Activated T-helper 17 cell treated with anti-CD3 and anti-CD28 coated beads, Interleukin-2, amount 50 U/mL, for 72 hours (primary cell): ENCODE measurements around the gene ALOX5. TPM values are rescaled to one million over a fixed set of nuclear protein-coding genes. Genes with fewer than 3 reads are reported as not detected.

Source experiments
- ATAC-seq: fragments of 150-1000 bp; cut with Tn5 transposase; replicated peaks from 2 replicates; pipeline ENCODE4 v1.10.0; 2021; ENCODE audit warnings: mild to moderate bottlenecking, moderate library complexity
- H3K27ac Mint-ChIP-seq: one replicate; pipeline ENCODE4 v1.8.0; 2022; ENCODE audit warnings: mixed read lengths
- H3K27me3 Mint-ChIP-seq: one replicate; pipeline ENCODE4 v1.8.0; 2022; ENCODE audit warnings: mixed read lengths
- H3K36me3 Mint-ChIP-seq: one replicate; pipeline ENCODE4 v1.8.0; 2022; ENCODE audit warnings: low read depth, mild to moderate bottlenecking, mixed read lengths
- H3K4me1 Mint-ChIP-seq: one replicate; pipeline ENCODE4 v1.8.0; 2022; ENCODE audit warnings: mixed read lengths
- H3K4me3 Mint-ChIP-seq: one replicate; pipeline ENCODE4 v1.8.0; 2022; ENCODE audit warnings: mild to moderate bottlenecking, mixed read lengths
- H3K9me3 Mint-ChIP-seq: one replicate; pipeline ENCODE4 v1.8.0; 2022; ENCODE audit warnings: mixed read lengths
- total RNA-seq, 2 donors: library from RNA; stranded (reverse); gene quantifications; one replicate each; pipeline ENCODE4 v1.2.3, GENCODE V29; 2022

Gene ALOX5
- total RNA-seq, 2 donors from 2014 or later: 4.0 to 7.9 TPM

DNA sequence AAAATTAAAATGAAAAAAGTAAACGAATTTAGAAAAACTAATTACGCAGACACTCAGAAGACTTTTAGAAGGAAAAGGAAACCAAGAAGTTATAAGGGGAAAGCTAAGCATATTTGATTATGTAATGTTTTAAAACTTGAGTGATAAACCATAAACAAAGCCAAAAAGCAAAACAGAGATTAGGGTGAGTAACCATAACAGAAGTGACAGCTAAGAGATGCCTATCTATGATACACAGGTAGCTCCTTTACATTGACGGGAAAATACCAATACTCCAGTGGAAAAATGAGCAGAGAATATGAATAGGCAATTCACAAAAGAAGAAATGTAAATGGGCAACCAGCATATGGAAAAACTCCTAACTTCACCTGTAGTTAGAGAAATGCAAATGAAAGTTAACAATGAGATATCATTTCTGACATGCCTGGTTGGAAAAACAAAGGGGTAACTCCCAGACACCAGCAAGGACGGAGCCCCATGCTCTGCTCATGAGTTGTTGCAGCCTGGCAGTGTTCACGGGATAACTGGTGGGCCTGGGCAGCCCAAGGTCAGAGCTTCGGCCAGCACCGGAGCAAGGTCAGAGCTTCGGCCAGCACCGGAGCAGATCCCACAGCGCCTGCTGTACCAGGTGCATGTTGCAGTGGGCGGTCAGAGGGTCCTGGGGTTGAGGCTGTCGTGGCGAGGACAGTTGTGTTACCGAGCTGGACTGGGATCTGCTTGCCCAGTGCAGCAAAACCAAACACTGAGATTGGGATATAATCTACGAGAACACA, 58.9 kb downstream of the ALOX5 start:
- Mint-ChIP-seq H3K4me1 (peaks cover 19% of the 10 kb centered on the region), H3K4me3 (peak overlapping the region; percentile 72), H3K27me3 (no peaks in the 10 kb centered on the region), H3K36me3 (no peaks in the 10 kb centered on the region), H3K9me3 (no peaks in the 10 kb centered on the region), H3K27ac (peak overlapping the region; percentile 93)
- ATAC-seq: peak; percentile 83

DNA sequence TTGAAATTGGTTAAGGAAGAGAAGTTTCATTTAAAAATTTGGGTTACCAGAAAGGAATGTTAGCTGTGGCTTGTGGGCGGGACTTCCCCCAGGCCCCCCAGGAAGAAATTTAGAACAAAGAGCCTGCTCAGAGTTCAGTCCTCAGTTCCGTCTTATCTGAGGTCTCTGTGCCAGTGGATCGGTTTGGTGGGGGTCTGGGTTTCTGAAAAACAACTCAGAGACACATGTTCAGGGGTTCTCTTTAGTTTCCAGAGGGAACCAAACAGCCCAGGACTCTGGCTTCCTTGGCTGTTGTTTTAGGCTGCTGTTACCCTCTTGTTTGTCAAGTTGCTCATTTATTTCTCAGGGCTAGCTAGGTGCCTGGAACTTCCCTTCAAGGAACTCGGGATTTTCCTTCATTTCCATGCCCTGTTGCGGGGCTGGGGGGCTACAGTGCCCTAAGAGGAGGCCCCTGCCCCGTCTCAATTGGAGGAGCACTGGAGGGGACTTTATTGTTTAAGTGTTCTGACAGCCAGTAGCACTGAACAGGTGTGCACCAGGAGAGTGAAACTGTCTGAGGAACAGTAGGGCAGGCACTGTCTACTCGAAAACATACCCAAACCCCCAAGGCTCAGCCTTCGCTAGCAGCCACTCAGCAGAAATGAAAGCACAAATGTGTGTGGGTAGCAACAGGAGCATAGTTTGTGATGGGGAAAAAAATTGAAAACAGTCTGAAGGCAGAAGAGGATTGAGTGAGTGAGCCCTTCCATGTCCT, 59.9 kb downstream of the ALOX5 start:
- Mint-ChIP-seq H3K9me3 (no peaks in the 10 kb centered on the region), H3K4me3 (peak overlapping the region; percentile 72), H3K36me3 (no peaks in the 10 kb centered on the region), H3K27me3 (no peaks in the 10 kb centered on the region), H3K27ac (peak overlapping the region; percentile 93), H3K4me1 (peaks cover 13% of the 10 kb centered on the region)
- ATAC-seq: peak; percentile 55

- Mint-ChIP-seq H3K4me3 (no peak overlapping the region), H3K4me1 (peaks cover 9% of the 10 kb centered on the region), H3K27me3 (no peaks in the 10 kb centered on the region), H3K9me3 (no peaks in the 10 kb centered on the region), H3K36me3 (no peaks in the 10 kb centered on the region), H3K27ac (peak overlapping the region; percentile 59)
- no peak for ATAC-seq
These were observed 63.8 kb downstream of the ALOX5 start for GRCh38 chr10:45437587-45438465.

DNA sequence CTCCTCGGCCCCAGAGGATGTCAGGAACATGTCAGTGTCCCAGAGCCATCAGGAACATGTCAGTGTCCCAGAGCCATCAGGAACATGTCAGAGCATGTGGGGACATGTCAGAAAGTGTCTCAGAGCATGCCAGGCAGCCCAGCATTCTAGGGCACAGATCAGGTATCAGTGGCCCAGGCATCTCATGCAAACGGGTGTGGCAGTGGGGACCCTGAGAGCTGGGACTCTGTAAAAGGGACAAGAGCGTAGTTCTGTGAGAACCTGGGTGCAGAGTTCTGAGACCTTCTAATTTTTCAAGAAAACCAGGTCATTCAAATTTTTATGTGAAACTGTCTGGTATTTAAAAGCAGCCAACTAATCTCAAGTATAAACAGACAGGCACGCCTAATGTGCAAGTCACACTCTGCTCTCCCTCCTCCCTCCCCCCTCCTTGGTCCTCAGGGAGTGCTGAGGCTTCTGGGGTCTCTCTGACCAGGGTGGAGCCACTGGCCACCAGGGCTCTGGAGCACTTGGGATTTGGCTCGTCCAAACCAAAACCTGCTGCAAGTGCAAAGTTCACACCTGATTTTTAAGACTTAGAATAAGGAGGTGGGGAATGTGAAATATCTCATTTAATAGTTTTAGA, 64.6 kb downstream of the ALOX5 start:
- peaks cover 1% of the 10 kb centered on the region for H3K4me1 Mint-ChIP-seq
- no peak for ATAC-seq
- no peak overlapping the region for H3K4me3 Mint-ChIP-seq
- H3K9me3 Mint-ChIP-seq: no peaks in the 10 kb centered on the region
- no peaks in the 10 kb centered on the region for H3K27me3 Mint-ChIP-seq
- no peaks in the 10 kb centered on the region for H3K36me3 Mint-ChIP-seq
- H3K27ac Mint-ChIP-seq: peak overlapping the region; percentile 59

GRCh38 chr10:45439365-45439764, 65.3 kb downstream of the ALOX5 start:
- Mint-ChIP-seq H3K4me3 (no peak overlapping the region), H3K27me3 (no peaks in the 10 kb centered on the region), H3K27ac (peak overlapping the region; percentile 21), H3K9me3 (no peaks in the 10 kb centered on the region), H3K4me1 (no peaks in the 10 kb centered on the region), H3K36me3 (no peaks in the 10 kb centered on the region)
- no peak for ATAC-seq

DNA sequence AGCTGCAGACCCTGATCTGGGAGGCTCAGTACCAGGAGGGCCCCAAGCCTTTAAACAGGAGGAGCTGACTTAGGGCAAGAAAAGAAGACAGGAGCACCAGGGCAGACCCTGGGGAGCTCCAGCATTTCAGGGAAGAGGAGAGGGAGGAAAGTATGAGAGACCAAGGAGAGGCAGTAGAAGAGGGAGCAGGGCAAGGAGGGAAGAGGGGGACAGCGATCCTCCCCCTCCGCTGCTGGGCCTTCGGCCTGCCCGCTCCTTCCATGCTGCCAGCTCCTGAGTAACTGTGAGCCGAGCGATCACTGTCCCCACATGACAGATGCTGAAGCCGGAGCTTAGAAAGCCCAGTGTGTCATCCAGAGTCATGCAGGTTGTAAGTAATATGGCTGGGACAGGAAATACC, 65.9 kb downstream of the ALOX5 start:
- Mint-ChIP-seq H3K9me3 (no peaks in the 10 kb centered on the region), H3K27ac (peak overlapping the region; percentile 21), H3K4me1 (no peaks in the 10 kb centered on the region), H3K4me3 (no peak overlapping the region), H3K27me3 (no peaks in the 10 kb centered on the region), H3K36me3 (no peaks in the 10 kb centered on the region)
- no peak for ATAC-seq

GRCh38 chr10:45440511-45441062, 66.6 kb downstream of the ALOX5 start:
- ATAC-seq: no peak
- no peaks in the 10 kb centered on the region for H3K27me3 Mint-ChIP-seq

GRCh38 chr10:45441239-45442190, 67.5 kb downstream of the ALOX5 start:
- no peak overlapping the region for H3K4me3 Mint-ChIP-seq
- H3K36me3 Mint-ChIP-seq: no peaks in the 10 kb centered on the region
- no peaks in the 10 kb centered on the region for H3K27me3 Mint-ChIP-seq
- H3K27ac Mint-ChIP-seq: no peak overlapping the region
- H3K9me3 Mint-ChIP-seq: no peaks in the 10 kb centered on the region
- no peaks in the 10 kb centered on the region for H3K4me1 Mint-ChIP-seq
- no peak for ATAC-seq

More at GRCh38 chr10:45440511-45441062, 66.6 kb downstream of the ALOX5 start:
- H3K36me3 Mint-ChIP-seq: no peaks in the 10 kb centered on the region
- H3K27ac Mint-ChIP-seq: no peak overlapping the region
- no peaks in the 10 kb centered on the region for H3K9me3 Mint-ChIP-seq
- H3K4me3 Mint-ChIP-seq: no peak overlapping the region
- H3K4me1 Mint-ChIP-seq: no peaks in the 10 kb centered on the region

- no peaks in the 10 kb centered on the region for H3K4me1 Mint-ChIP-seq
- no peak for ATAC-seq
- H3K9me3 Mint-ChIP-seq: no peaks in the 10 kb centered on the region
- H3K27me3 Mint-ChIP-seq: no peaks in the 10 kb centered on the region
- no peak overlapping the region for H3K27ac Mint-ChIP-seq
- no peak overlapping the region for H3K4me3 Mint-ChIP-seq
- no peaks in the 10 kb centered on the region for H3K36me3 Mint-ChIP-seq
These were observed 68.2 kb downstream of the ALOX5 start for GRCh38 chr10:45442251-45442650.

GRCh38 chr10:45442662-45443061, 68.6 kb downstream of the ALOX5 start:
- ATAC-seq: no peak

GRCh38 chr10:45443101-45444009, 69.3 kb downstream of the ALOX5 start:
- no peaks in the 10 kb centered on the region for H3K4me1 Mint-ChIP-seq
- H3K4me3 Mint-ChIP-seq: no peak overlapping the region
- H3K27me3 Mint-ChIP-seq: no peaks in the 10 kb centered on the region
- H3K9me3 Mint-ChIP-seq: no peaks in the 10 kb centered on the region
- no peaks in the 10 kb centered on the region for H3K36me3 Mint-ChIP-seq
- H3K27ac Mint-ChIP-seq: no peak overlapping the region
- ATAC-seq: no peak

More at GRCh38 chr10:45442662-45443061, 68.6 kb downstream of the ALOX5 start:
- Mint-ChIP-seq H3K36me3 (no peaks in the 10 kb centered on the region), H3K4me1 (no peaks in the 10 kb centered on the region), H3K4me3 (no peak overlapping the region), H3K9me3 (no peaks in the 10 kb centered on the region), H3K27me3 (no peaks in the 10 kb centered on the region), H3K27ac (no peak overlapping the region)

DNA sequence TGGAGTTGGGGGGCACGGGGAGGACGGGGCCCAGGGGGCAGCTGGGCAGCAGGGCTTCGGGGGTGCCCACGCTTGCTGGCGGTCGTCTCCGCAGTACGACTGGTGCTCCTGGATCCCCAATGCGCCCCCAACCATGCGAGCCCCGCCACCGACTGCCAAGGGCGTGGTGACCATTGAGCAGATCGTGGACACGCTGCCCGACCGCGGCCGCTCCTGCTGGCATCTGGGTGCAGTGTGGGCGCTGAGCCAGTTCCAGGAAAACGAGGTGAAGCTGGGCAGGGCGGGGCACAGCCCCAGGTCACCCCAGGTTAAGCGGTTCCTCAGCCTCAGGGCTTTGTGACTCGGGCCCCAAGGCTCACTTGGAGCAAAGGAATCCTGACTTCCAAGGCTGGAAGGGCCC, 70.0 kb downstream of the ALOX5 start:
- Mint-ChIP-seq H3K27ac (no peak overlapping the region), H3K27me3 (no peaks in the 10 kb centered on the region), H3K4me3 (no peak overlapping the region), H3K36me3 (no peaks in the 10 kb centered on the region), H3K4me1 (no peaks in the 10 kb centered on the region), H3K9me3 (no peaks in the 10 kb centered on the region)
- ATAC-seq: no peak
